ENCODE data around the gene LRCOL1.

GRCh38 chr12:132588319-132588718, 22.1 kb downstream of the LRCOL1 start:
- TF ChIP-seq CTCF (IDR thresholded peaks at IDR 0.05) (no peak), ZFX (IDR thresholded peaks at IDR 0.05; ENCODE audit: borderline replicate concordance) (no peak)
